Neuronal stem cell (in vitro differentiated cells): ENCODE results near the gene C3orf52.
A peak's percentile ranks its signal among the peaks of the same experiment; 100 is the strongest.

Source experiments
- DNase-seq: peaks from one replicate; pipeline ENCODE4 v3.0.0-alpha.2; 2013; ENCODE audit warnings: low spot score
- H2AFZ ChIP-seq: one replicate; pipeline ENCODE4 v1.6.1; 2013; ENCODE audit warnings: mild to moderate bottlenecking, low read length, inconsistent platforms
- H2AK5ac ChIP-seq: 2 replicates; pipeline ENCODE4 v1.6.1; 2013; ENCODE audit warnings: low read depth, mild to moderate bottlenecking, inconsistent platforms, low read length, moderate library complexity, mixed read lengths
- H2BK120ac ChIP-seq: 2 replicates; pipeline ENCODE4 v1.6.1; 2013; ENCODE audit warnings: low read depth, mild to moderate bottlenecking, inconsistent platforms, low read length, moderate library complexity, mixed read lengths
- H2BK12ac ChIP-seq: one replicate; pipeline ENCODE4 v1.6.1; 2013; ENCODE audit warnings: low read length, inconsistent platforms
- H2BK15ac ChIP-seq: 2 replicates; pipeline ENCODE4 v1.6.1; 2013; ENCODE audit warnings: mild to moderate bottlenecking, low read length, inconsistent platforms, mixed read lengths
- H2BK5ac ChIP-seq: one replicate; pipeline ENCODE4 v1.6.1; 2013; ENCODE audit warnings: inconsistent platforms, mild to moderate bottlenecking, low read length, moderate library complexity
- H3K14ac ChIP-seq: one replicate; pipeline ENCODE4 v1.6.1; 2013; ENCODE audit warnings: low read length, inconsistent platforms
- H3K18ac ChIP-seq: 2 replicates; pipeline ENCODE4 v1.6.1; 2013; ENCODE audit warnings: low read length, inconsistent platforms
- H3K23ac ChIP-seq: 2 replicates; pipeline ENCODE4 v1.6.1; 2013; ENCODE audit warnings: low read depth, mild to moderate bottlenecking, mixed read lengths, low read length, inconsistent platforms; ENCODE audit not compliant: poor library complexity
- H3K27ac ChIP-seq: replicated peaks from 3 replicates; pipeline ENCODE4 v1.5.1; 2013; ENCODE audit warnings: low read length, inconsistent platforms
- H3K27me3 ChIP-seq, 3 experiments: 2 replicates each; pipeline ENCODE4 v1.6.1; 2013; ENCODE audit warnings: low read length in 3 of 3, mild to moderate bottlenecking in 2 of 3, inconsistent platforms in 1 of 3, low read depth in 1 of 3, mixed read lengths in 1 of 3, moderate library complexity in 1 of 3; ENCODE audit not compliant: control insufficient read depth in 3 of 3, insufficient read depth in 3 of 3
- H3K36me3 ChIP-seq, 2 donors: replicated peaks in 1 of 2; 2 replicates each; pipeline ENCODE4 v1.6.1; 2013; ENCODE audit warnings: low read length in 2 of 2; ENCODE audit not compliant: control insufficient read depth in 2 of 2, insufficient read depth in 2 of 2
- H3K4ac ChIP-seq: 2 replicates; pipeline ENCODE4 v1.6.1; 2013; ENCODE audit warnings: inconsistent platforms, mild to moderate bottlenecking, low read length, moderate library complexity
- H3K4me1 ChIP-seq, 2 donors: 1 replicate in 1 of 2; 2 replicates in 1 of 2; pipeline ENCODE4 v1.6.1; 2013; ENCODE audit warnings: low read length in 2 of 2, low read depth in 1 of 2; ENCODE audit not compliant: control insufficient read depth in 2 of 2, insufficient read depth in 1 of 2
- H3K4me2 ChIP-seq: one replicate; pipeline ENCODE4 v1.6.1; 2013; ENCODE audit warnings: mild to moderate bottlenecking, low read length, inconsistent platforms; ENCODE audit not compliant: insufficient read depth, poor library complexity, severe bottlenecking
- H3K4me3 ChIP-seq, 2 donors: 2 replicates each; pipeline ENCODE4 v1.5.1; 2013; ENCODE audit warnings: low read length in 2 of 2, mild to moderate bottlenecking in 2 of 2, inconsistent platforms in 1 of 2, moderate library complexity in 1 of 2
- H3K79me1 ChIP-seq: one replicate; pipeline ENCODE4 v1.6.1; 2013; ENCODE audit warnings: low read depth, mild to moderate bottlenecking, inconsistent platforms, low read length, moderate library complexity
- H3K9ac ChIP-seq: one replicate; pipeline ENCODE4 v1.6.1; 2013; ENCODE audit warnings: mild to moderate bottlenecking, low read depth, low read length, inconsistent platforms; ENCODE audit not compliant: poor library complexity
- H3K9me3 ChIP-seq, 2 donors: replicated peaks in 1 of 2; 2 replicates each; pipeline versions ENCODE3 to v1.6.1; 2013; ENCODE audit warnings: low read length in 2 of 2, mild to moderate bottlenecking in 2 of 2, inconsistent platforms in 1 of 2, low read depth in 1 of 2, mixed read lengths in 1 of 2, moderate library complexity in 1 of 2; ENCODE audit not compliant: control insufficient read depth in 2 of 2, insufficient read depth in 1 of 2
- H4K8ac ChIP-seq: one replicate; pipeline ENCODE4 v1.6.1; 2013; ENCODE audit warnings: low read depth, mild to moderate bottlenecking, inconsistent platforms, low read length, moderate library complexity
- H4K91ac ChIP-seq: one replicate; pipeline ENCODE4 v1.6.1; 2013; ENCODE audit warnings: low read length, low read depth, mild to moderate bottlenecking, inconsistent platforms; ENCODE audit not compliant: poor library complexity
- WGBS, 2 donors: extraction: QIAGEN DNeasy Blood & Tissue Kit; methylation state at CpG; one replicate each; pipeline ENCODE4 v1.1.7; 2013; ENCODE audit warnings: missing lambda C conversion rate in 2 of 2, mixed read lengths in 1 of 2; ENCODE audit not compliant: insufficient read length in 2 of 2, insufficient replicate concordance in 1 of 2; ENCODE audit errors: extremely low coverage in 2 of 2; 5-methylcytosine and 5-hydroxymethylcytosine counted together

The C3orf52 gene

DNA sequence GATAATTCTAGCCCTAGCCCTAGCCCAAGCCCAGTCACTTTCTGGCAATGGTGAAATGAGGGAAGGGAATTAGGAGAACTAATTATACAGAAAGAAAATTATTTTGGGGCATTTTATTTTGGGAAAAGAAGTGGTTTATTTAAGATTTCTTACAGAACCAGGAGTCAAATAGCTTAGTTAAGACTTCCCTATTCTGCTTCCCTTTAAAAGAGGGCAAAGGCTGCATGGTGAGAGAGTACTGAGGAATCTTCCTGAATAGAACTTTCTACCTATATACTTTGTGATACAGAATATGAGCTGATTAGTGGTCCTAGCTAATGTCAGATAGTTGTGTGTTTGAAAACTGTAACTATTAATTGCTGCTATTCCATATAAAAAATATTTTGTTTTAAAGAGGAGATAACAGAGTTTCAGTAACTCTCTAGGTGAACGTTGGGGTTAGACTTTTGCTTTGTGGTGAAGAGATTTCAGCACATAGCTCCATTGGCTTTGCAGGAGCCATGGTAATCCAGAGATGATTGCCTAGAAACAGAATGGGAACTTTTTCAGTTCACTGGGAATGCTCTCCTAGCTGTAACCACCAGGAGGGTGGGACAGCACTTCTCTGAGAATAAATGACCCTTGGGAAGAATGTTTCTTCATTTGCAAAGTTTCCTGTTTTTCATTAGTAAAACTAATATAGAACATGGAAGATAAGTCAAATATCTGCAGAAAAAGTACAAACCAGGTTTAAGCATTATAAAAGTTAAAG, 52.2 kb downstream of the C3orf52 start:
- Histone ChIP-seq H3K4me3 (no peak overlapping the region), H2BK120ac (no peak overlapping the region)

GRCh38 chr3:112140584-112140983, 54.4 kb downstream of the C3orf52 start:
- Histone ChIP-seq H3K23ac (no peak overlapping the region), H2AK5ac (no peak overlapping the region), H3K27me3 (no peaks in the 10 kb centered on the region), H3K18ac (no peak overlapping the region), H3K4me2 (no peak overlapping the region), H3K79me1 (no peaks in the 10 kb centered on the region), H3K9me3 (peaks cover 0 to 5% of the 10 kb centered on the region in 2 donors), H3K9ac (no peak overlapping the region), H2BK15ac (no peak overlapping the region), H3K4me3 (no peak overlapping the region), H2BK5ac (no peak overlapping the region), H2AFZ (no peak overlapping the region), H3K4ac (no peak overlapping the region), H3K14ac (no peak overlapping the region), H4K91ac (no peak overlapping the region), H4K8ac (no peak overlapping the region), H2BK120ac (no peak overlapping the region), H3K36me3 (no peaks in the 10 kb centered on the region), H3K27ac (no peak overlapping the region), H2BK12ac (no peak overlapping the region), H3K4me1 (peaks cover 2 to 8% of the 10 kb centered on the region in 2 donors)
- no CpG with 5 or more reads among the region's 1 CpG for WGBS, 2 donors
- no peak for DNase-seq

More for the DNA sequence above, 52.2 kb downstream of the C3orf52 start:
- Histone ChIP-seq H3K9ac (no peak overlapping the region), H4K91ac (no peak overlapping the region), H2BK15ac (no peak overlapping the region), H3K4me2 (no peak overlapping the region), H3K18ac (no peak overlapping the region), H3K79me1 (no peaks in the 10 kb centered on the region), H3K27ac (no peak overlapping the region), H2AFZ (peak overlapping the region; percentile 80), H3K9me3 (no peaks in the 10 kb centered on the region), H3K36me3 (no peaks in the 10 kb centered on the region), H3K4me1 (peaks cover 2 to 8% of the 10 kb centered on the region in 2 donors), H2AK5ac (no peak overlapping the region), H2BK5ac (no peak overlapping the region), H4K8ac (no peak overlapping the region), H3K14ac (no peak overlapping the region), H3K27me3 (no peaks in the 10 kb centered on the region), H2BK12ac (no peak overlapping the region), H3K4ac (no peak overlapping the region), H3K23ac (no peak overlapping the region)
- WGBS, 2 donors = no CpG with 5 or more reads among the region's 1 CpG
- DNase-seq = no peak

GRCh38 chr3:112141293-112141692, 55.1 kb downstream of the C3orf52 start:
- WGBS, 2 donors = no CpG with 5 or more reads among the region's 2 CpGs
- no peak overlapping the region for H3K4me3 ChIP-seq
- H3K79me1 ChIP-seq = no peaks in the 10 kb centered on the region

GRCh38 chr3:112143251-112143650, 57.1 kb downstream of the C3orf52 start:
- no peak overlapping the region for H3K4ac ChIP-seq
- H3K79me1 ChIP-seq = no peaks in the 10 kb centered on the region
- no peak overlapping the region for H2BK12ac ChIP-seq
- no peak overlapping the region for H3K23ac ChIP-seq
- no peak overlapping the region for H2BK5ac ChIP-seq
- no peak overlapping the region for H3K4me3 ChIP-seq
- no peaks in the 10 kb centered on the region for H3K36me3 ChIP-seq
- peaks cover 0 to 5% of the 10 kb centered on the region in 2 donors for H3K9me3 ChIP-seq
- no peak overlapping the region for H3K4me2 ChIP-seq
- no peak for DNase-seq
- H3K4me1 ChIP-seq = no peaks in the 10 kb centered on the region
- H2BK15ac ChIP-seq = no peak overlapping the region
- peaks cover 0 to 3% (median 0%) of the 10 kb centered on the region in 3 experiments for H3K27me3 ChIP-seq
- no peak overlapping the region for H4K91ac ChIP-seq
- H3K14ac ChIP-seq = no peak overlapping the region
- WGBS, 2 donors = no CpG with 5 or more reads among the region's 1 CpG
- H3K9ac ChIP-seq = no peak overlapping the region
- H3K27ac ChIP-seq = no peak overlapping the region
- H2AK5ac ChIP-seq = no peak overlapping the region
- no peak overlapping the region for H2AFZ ChIP-seq
- no peak overlapping the region for H3K18ac ChIP-seq
- H2BK120ac ChIP-seq = no peak overlapping the region
- no peak overlapping the region for H4K8ac ChIP-seq

More at GRCh38 chr3:112141293-112141692, 55.1 kb downstream of the C3orf52 start:
- H2BK120ac ChIP-seq = no peak overlapping the region
- H3K4me1 ChIP-seq = peaks cover 2 to 8% of the 10 kb centered on the region in 2 donors
- H3K27me3 ChIP-seq = peaks cover 0 to 3% (median 0%) of the 10 kb centered on the region in 3 experiments
- no peak overlapping the region for H3K4me2 ChIP-seq
- no peaks in the 10 kb centered on the region for H3K36me3 ChIP-seq
- DNase-seq = no peak
- no peak overlapping the region for H2AK5ac ChIP-seq
- no peak overlapping the region for H4K91ac ChIP-seq
- no peak overlapping the region for H3K14ac ChIP-seq
- peaks cover 0 to 5% of the 10 kb centered on the region in 2 donors for H3K9me3 ChIP-seq
- no peak overlapping the region for H3K9ac ChIP-seq
- no peak overlapping the region for H3K23ac ChIP-seq
- H3K18ac ChIP-seq = no peak overlapping the region
- H2AFZ ChIP-seq = no peak overlapping the region
- no peak overlapping the region for H4K8ac ChIP-seq
- no peak overlapping the region for H2BK5ac ChIP-seq
- no peak overlapping the region for H3K27ac ChIP-seq
- H3K4ac ChIP-seq = no peak overlapping the region
- H2BK12ac ChIP-seq = no peak overlapping the region
- H2BK15ac ChIP-seq = no peak overlapping the region
